ENCODE measurements around the gene LOXL4.

LOXL4 gene

GRCh38 chr10:98294270-98294627 is 26.3 kb upstream of the LOXL4 start:
- DNase-seq: no peak

- no peak for DNase-seq
Observed at GRCh38 chr10:98293550-98294269, 25.7 kb upstream of the LOXL4 start.

- no peak for DNase-seq
Observed at GRCh38 chr10:98292971-98293370, 25.0 kb upstream of the LOXL4 start.

GRCh38 chr10:98289802-98290209 is 21.8 kb upstream of the LOXL4 start:
- DNase-seq: no peak

- DNase-seq: no peak
Observed at GRCh38 chr10:98287321-98287720, 19.3 kb upstream of the LOXL4 start.

- DNase-seq: no peak
Observed at GRCh38 chr10:98286419-98286818, 18.4 kb upstream of the LOXL4 start.

- no peak for DNase-seq
Observed at GRCh38 chr10:98285416-98285815, 17.4 kb upstream of the LOXL4 start.

GRCh38 chr10:98276311-98276710 is 8.3 kb upstream of the LOXL4 start:
- no peak for DNase-seq

GRCh38 chr10:98274562-98274961 is 6.6 kb upstream of the LOXL4 start:
- no peak for DNase-seq

- DNase-seq: no peak
Observed at GRCh38 chr10:98273057-98273850, 5.3 kb upstream of the LOXL4 start.

- DNase-seq: no peak
Observed at GRCh38 chr10:98272656-98273055, 4.7 kb upstream of the LOXL4 start.

GRCh38 chr10:98272245-98272644 is 4.3 kb upstream of the LOXL4 start:
- DNase-seq: no peak

GRCh38 chr10:98270786-98271185 is 2.8 kb upstream of the LOXL4 start:
- no peak for DNase-seq

GRCh38 chr10:98270073-98270740 is 2.2 kb upstream of the LOXL4 start:
- DNase-seq: no peak

- no peak for DNase-seq
Observed at GRCh38 chr10:98269435-98269912, 1.5 kb upstream of the LOXL4 start.

- DNase-seq: no peak
Observed at GRCh38 chr10:98268694-98269431, 869 bp upstream of the LOXL4 start.

GRCh38 chr10:98267069-98267893 is 713 bp downstream of the LOXL4 start:
- DNase-seq: no peak

GRCh38 chr10:98266647-98267046 is 1.3 kb downstream of the LOXL4 start:
- DNase-seq: no peak

GRCh38 chr10:98265403-98266378 is 2.3 kb downstream of the LOXL4 start:
- no peak for DNase-seq

- no peak for DNase-seq
Observed at GRCh38 chr10:98264378-98265065, 3.5 kb downstream of the LOXL4 start.

All from activated gamma-delta T cell treated with Interleukin-2 at 50 U/mL for 16 hours (primary cell).